GM12801 (cell line): ENCODE data around the gene AQP9.

Experiments
- CTCF ChIP-seq: IDR thresholded peaks from one replicate; pipeline ENCODE4 v1.5.1; 2011; ENCODE audit warnings: control low read depth; ENCODE audit not compliant: insufficient read length; ENCODE audit errors: extremely low read depth

The AQP9 gene

GRCh38 chr15:58179741-58180381, 41.7 kb downstream of the AQP9 start:
- TF ChIP-seq CTCF, result no peak

- TF ChIP-seq CTCF, result no peak
Measured at GRCh38 chr15:58182460-58183163, 44.4 kb downstream of the AQP9 start.

DNA sequence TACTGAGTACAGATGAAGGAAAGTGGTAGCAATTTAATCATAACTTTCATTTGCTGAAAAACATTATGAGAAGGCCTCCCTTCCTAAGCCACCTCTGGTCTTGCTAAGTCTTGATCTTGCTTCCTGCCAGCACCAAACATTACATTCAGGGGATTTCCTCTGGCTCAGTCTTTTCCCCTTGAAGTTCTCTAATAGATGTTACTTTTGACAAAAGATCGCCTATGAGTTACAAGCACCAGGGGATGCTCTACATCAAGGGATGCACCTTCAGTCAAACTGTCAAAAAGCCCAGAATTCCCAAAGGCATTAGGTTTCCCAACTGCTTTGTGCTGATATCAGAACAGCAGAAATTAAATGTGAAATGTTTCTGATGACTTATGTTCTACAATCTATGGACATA, 47.3 kb downstream of the AQP9 start:
- no peak for TF ChIP-seq CTCF

DNA sequence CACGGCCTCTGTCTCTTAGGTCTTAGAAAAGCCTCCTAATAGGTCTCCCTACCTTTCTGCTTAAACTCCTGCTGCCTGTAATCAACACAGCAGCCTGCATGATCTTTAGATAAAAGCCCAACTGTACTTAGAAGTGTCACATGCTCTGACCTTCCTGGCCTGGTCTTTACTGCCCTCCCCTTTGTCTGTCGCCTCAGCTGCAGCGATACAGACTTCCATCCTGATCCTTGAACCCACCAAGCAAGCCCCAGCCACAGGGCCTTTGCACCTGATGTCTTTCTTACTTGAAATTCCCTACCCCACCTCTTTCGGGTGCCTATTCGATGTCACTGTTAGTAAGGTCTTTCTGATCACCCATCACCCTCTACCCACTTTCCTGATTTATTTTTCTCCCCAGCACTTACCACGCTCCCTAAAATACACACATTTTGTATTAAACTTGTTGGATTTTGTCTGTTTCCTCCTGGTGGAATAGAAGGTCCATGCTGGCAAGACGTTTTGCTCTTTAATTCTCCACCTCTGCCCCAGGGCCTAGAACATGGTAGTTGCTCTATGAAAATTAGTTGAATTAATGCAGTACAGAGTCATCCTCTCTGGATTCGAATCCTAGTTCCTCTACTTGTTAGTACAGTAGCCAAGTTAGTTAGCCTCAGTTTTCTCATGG, 51.1 kb downstream of the AQP9 start:
- no peak for TF ChIP-seq CTCF

- TF ChIP-seq CTCF, result no peak
Measured at GRCh38 chr15:58190419-58190818, 52.2 kb downstream of the AQP9 start.

DNA sequence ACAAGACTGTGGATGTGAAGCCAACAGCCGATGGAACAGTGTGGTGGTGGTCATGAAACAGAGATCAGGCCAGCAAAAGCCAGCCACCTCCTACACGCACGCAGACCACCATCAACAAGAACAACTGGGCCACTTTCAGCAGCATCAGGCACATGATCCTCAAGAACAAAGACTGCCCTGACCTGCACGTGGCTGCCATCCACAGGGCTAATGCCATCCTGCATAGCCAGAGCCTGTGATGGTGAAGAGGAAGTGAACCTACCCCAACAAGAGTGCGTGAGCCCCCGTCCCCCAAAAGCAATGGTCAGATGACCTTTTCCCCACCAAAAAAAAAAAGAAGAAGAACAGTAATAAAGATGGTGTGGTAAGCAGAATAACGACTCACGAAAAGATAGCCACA, 62.6 kb downstream of the AQP9 start:
- no peak for TF ChIP-seq CTCF

DNA sequence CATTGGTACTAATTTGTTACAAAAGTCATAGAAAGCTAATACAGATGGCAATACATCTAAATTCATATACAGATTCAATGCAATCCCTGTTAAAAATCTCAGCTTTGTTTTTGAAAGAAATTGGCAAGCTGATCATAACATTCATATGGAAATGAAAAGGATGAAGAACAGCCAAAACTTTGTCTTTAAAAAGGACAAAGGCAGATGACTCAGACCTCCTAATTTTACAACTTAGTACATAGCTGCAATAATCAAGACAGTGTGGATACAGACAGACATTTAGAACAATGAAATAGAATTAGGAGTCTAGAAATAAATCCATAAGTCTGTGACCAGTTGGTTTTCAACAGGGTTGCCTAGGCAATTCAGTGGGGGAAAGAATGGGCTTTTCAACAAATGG, 63.3 kb downstream of the AQP9 start:
- TF ChIP-seq CTCF, result no peak
